SU-DHL-6 (cell line): Measurements from ENCODE around the gene RGS3.

ENCODE experiments used
- H2AFZ ChIP-seq: fragments of 200-600 bp; sonication (generic); 2 replicates; pipeline ENCODE4 v1.6.1; 2014; ENCODE audit warnings: low read depth, mild to moderate bottlenecking, moderate library complexity, mixed read lengths, antibody characterized with exemption, low read length; ENCODE audit not compliant: severe bottlenecking
- H3F3A ChIP-seq: fragments of 200-600 bp; shearing (Covaris generic); 2 replicates; pipeline ENCODE4 v1.6.0; 2016; ENCODE audit warnings: antibody characterized with exemption, mild to moderate bottlenecking; ENCODE audit not compliant: insufficient read depth
- H3K27ac ChIP-seq: fragments of 200-600 bp; sonication (generic); 2 replicates; pipeline ENCODE4 v1.5.1; 2016; ENCODE audit warnings: low read depth, mild to moderate bottlenecking, low read length, moderate library complexity, mixed read lengths
- H3K27me3 ChIP-seq: fragments of 200-600 bp; sonication (generic), shearing (Covaris generic); 2 replicates; pipeline ENCODE4 v1.6.0; 2014; ENCODE audit warnings: mild to moderate bottlenecking, low read length
- H3K36me3 ChIP-seq: fragments of 200-600 bp; sonication (generic); 2 replicates; pipeline ENCODE4 v1.6.1; 2014; ENCODE audit warnings: mild to moderate bottlenecking, low read length, mixed read lengths
- H3K4me2 ChIP-seq: fragments of 300-600, 200-600 bp; shearing (Covaris generic), sonication (generic); 2 replicates; pipeline ENCODE4 v1.6.0; 2014; ENCODE audit warnings: low read length, low read depth, mild to moderate bottlenecking; ENCODE audit not compliant: poor library complexity, severe bottlenecking
- H3K4me3 ChIP-seq: fragments of 200-600 bp; sonication (generic); 2 replicates; pipeline ENCODE4 v1.5.1; 2014; ENCODE audit warnings: antibody characterized with exemption, low read length, mild to moderate bottlenecking, mixed read lengths; ENCODE audit not compliant: insufficient read depth, poor library complexity, severe bottlenecking
- H3K79me2 ChIP-seq: fragments of 200-600 bp; sonication (generic); 2 replicates; pipeline ENCODE4 v1.6.1; 2014; ENCODE audit warnings: mild to moderate bottlenecking, low read length, moderate library complexity; ENCODE audit not compliant: insufficient read depth
- H3K9ac ChIP-seq: fragments of 200-600 bp; sonication (generic); 2 replicates; pipeline ENCODE4 v1.7.0; 2014; ENCODE audit warnings: mild to moderate bottlenecking, low read length
- H3K9me2 ChIP-seq: fragments of 200-600 bp; sonication (generic); replicated peaks from 2 replicates; pipeline ENCODE4 v1.6.1; 2014; ENCODE audit warnings: low read length; ENCODE audit not compliant: insufficient read depth
- H3K9me3 ChIP-seq: fragments of 200-600 bp; sonication (generic); 2 replicates; pipeline ENCODE4 v1.6.1; 2014; ENCODE audit warnings: low read length, mixed read lengths; ENCODE audit not compliant: insufficient read depth
- H4K20me1 ChIP-seq: fragments of 200-600 bp; sonication (generic); 2 replicates; pipeline ENCODE4 v1.6.1; 2014; ENCODE audit warnings: low read depth, mild to moderate bottlenecking, antibody characterized with exemption, low read length, moderate library complexity, mixed read lengths
- CTCF ChIP-seq: fragments of 200-600 bp; sonication (generic); IDR thresholded peaks from one replicate; pipeline ENCODE4 v1.5.1; 2017; ENCODE audit warnings: antibody characterized with exemption, mild to moderate bottlenecking, low read length, moderate library complexity; ENCODE audit not compliant: insufficient read depth, poor library complexity, severe bottlenecking
- EZH2phosphoT487 ChIP-seq: fragments of 200-600 bp; sonication (generic), shearing (Covaris generic); conservative IDR thresholded peaks from 2 replicates; pipeline ENCODE4 v1.6.1; 2018; ENCODE audit warnings: mild to moderate bottlenecking, antibody characterized with exemption, low read length, moderate library complexity, mixed read lengths

The RGS3 gene

GRCh38 chr9:113600023-113600823 is 136.7 kb downstream of the RGS3 start:
- H3K9me2 ChIP-seq, result no peaks in the 10 kb centered on the region
- H3F3A ChIP-seq, result no peaks in the 10 kb centered on the region
- H3K27me3 ChIP-seq, result no peaks in the 10 kb centered on the region
- no peak overlapping the region for H3K4me2 ChIP-seq
- H2AFZ ChIP-seq, result no peak overlapping the region
- no peaks in the 10 kb centered on the region for H3K9me3 ChIP-seq
- no peaks in the 10 kb centered on the region for H4K20me1 ChIP-seq
- H3K36me3 ChIP-seq, result no peaks in the 10 kb centered on the region
- H3K79me2 ChIP-seq, result no peaks in the 10 kb centered on the region
- H3K9ac ChIP-seq, result no peak overlapping the region
- H3K27ac ChIP-seq, result no peak overlapping the region
- TF ChIP-seq EZH2phosphoT487 (no peak), CTCF (no peak)
- no peak overlapping the region for H3K4me3 ChIP-seq

- no peaks in the 10 kb centered on the region for H3K27me3 ChIP-seq
- no peaks in the 10 kb centered on the region for H3K9me2 ChIP-seq
- H3K27ac ChIP-seq, result no peak overlapping the region
- H3K9ac ChIP-seq, result no peak overlapping the region
- no peaks in the 10 kb centered on the region for H4K20me1 ChIP-seq
- no peak for TF ChIP-seq EZH2phosphoT487
- no peak for TF ChIP-seq CTCF
- no peak overlapping the region for H3K4me3 ChIP-seq
- H3K79me2 ChIP-seq, result no peaks in the 10 kb centered on the region
- no peak overlapping the region for H3K4me2 ChIP-seq
- no peaks in the 10 kb centered on the region for H3F3A ChIP-seq
- H3K36me3 ChIP-seq, result no peaks in the 10 kb centered on the region
- H3K9me3 ChIP-seq, result no peaks in the 10 kb centered on the region
- H2AFZ ChIP-seq, result no peak overlapping the region
Observed at GRCh38 chr9:113600871-113601614, 137.5 kb downstream of the RGS3 start.

- Histone ChIP-seq H3K36me3 (no peaks in the 10 kb centered on the region), H3F3A (no peaks in the 10 kb centered on the region), H3K27me3 (no peaks in the 10 kb centered on the region), H3K79me2 (no peaks in the 10 kb centered on the region), H3K9ac (no peak overlapping the region), H3K9me2 (no peaks in the 10 kb centered on the region), H3K4me2 (no peak overlapping the region), H3K9me3 (no peaks in the 10 kb centered on the region), H2AFZ (no peak overlapping the region), H3K27ac (no peak overlapping the region), H4K20me1 (no peaks in the 10 kb centered on the region), H3K4me3 (no peak overlapping the region)
- no peak for TF ChIP-seq EZH2phosphoT487
- TF ChIP-seq CTCF, result no peak
Observed at GRCh38 chr9:113601656-113602055, 138.1 kb downstream of the RGS3 start.
